ENCODE data around the gene SPATA13.

The SPATA13 gene

GRCh38 chr13:24142453-24142852 lies 18.1 kb upstream of the SPATA13 start:
- no peak for DNase-seq

DNA sequence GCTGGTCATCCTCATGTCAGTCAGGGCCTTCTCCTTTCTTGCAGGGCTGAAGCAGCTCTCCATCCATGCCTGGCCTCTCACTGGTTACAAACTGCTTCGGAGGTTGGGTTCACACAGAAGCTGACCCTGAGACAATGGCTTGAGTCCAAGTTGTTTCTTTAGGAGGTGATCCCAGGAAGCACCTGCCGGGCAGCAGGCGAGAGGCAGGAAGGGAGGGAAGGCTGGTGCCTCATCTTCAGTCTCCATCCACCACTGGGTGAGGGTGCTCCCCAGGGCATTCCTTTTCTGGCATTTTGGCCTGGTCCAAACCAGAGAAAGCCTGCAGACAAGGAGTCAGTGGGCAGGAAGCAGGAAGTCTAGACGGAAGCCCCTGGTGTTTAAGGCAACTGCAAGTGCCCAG lies 17.6 kb upstream of the SPATA13 start:
- DNase-seq = no peak

DNA sequence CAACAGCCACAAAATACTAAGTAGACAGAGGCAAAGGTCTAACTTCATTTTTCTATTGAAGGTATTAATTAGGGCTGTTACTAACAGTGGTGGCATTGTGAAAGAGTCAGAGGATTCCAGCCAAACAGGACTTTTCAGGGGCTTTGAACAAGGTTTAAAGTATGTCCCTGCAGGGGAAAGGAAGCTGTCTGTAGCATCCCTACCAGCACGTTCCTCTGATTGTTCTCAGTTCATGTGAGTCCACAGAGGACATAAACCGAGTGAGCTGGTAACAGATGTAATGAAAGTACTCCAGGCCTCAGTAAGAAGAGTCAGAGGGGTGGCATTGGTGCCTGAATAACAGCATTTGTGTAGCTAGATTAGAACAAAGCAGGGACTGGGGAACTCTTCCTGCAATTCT lies 15.3 kb upstream of the SPATA13 start:
- no peak for DNase-seq

DNA sequence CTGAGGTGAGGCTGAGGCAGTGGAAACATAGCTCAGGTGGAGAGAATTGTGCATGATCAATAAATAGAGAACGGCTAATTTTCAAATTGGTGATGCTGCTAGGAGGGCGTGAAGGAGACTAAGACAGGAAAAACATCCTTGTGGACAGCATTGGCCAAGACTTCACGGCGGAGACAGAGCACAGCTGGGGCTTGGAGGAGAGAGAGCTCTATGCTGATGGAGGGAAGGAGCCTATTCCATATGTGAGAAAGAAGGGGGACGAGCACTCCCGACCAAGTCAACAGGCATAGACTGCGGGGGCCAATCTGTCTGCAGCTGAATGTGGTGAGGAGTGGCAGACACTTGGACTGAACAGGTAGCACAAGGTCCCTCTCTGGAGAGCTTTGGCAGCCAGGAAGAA lies 14.8 kb upstream of the SPATA13 start:
- no peak for DNase-seq

DNA sequence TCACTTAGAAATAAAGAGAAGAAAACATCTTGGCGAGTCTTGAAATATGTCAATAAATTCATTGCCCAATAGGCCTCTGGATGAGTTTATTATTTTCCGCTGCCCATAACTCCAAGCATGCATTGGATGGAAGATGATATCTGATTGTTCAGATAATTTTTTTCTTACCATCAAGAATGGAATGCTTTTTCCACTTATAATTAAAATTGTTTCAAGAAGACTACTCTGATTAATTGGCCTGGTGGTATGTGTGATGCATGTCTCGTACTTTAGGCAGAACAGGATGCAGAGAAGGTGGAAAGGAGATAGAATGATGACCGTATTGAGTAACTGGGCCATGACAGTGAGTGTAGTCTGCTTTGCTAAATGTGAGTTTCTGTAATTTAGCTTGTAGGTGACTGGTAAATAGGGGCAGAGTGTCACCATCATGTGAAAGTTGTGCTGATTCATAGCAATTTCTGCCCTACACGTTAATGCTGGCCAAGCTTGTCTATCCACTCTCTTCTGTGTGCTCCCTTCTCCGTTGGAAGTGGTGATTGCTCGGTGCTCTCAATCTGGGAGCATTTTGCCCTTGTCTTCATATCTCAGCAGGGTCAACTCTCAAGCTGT lies 13.5 kb upstream of the SPATA13 start:
- no peak for DNase-seq

DNA sequence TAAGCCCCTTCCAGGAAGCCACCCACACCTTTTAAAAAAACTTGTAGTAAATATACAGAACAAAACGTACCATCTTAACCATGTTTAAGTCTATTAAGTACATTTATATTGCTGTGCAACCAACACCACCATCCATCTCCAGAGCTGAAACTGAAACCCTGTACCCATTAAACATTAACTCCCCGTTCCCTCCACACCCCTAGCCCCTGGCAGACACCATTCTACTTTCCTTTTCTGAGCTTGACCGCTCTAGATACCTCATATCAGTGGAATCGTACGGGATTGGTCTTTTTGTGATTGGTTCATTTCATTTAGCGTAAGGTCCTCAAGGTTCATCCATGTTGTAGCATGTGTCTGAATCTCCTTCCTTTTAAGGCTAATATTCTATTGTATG lies 13.0 kb upstream of the SPATA13 start:
- DNase-seq = no peak

GRCh38 chr13:24148414-24149235 lies 11.9 kb upstream of the SPATA13 start:
- DNase-seq = no peak

DNA sequence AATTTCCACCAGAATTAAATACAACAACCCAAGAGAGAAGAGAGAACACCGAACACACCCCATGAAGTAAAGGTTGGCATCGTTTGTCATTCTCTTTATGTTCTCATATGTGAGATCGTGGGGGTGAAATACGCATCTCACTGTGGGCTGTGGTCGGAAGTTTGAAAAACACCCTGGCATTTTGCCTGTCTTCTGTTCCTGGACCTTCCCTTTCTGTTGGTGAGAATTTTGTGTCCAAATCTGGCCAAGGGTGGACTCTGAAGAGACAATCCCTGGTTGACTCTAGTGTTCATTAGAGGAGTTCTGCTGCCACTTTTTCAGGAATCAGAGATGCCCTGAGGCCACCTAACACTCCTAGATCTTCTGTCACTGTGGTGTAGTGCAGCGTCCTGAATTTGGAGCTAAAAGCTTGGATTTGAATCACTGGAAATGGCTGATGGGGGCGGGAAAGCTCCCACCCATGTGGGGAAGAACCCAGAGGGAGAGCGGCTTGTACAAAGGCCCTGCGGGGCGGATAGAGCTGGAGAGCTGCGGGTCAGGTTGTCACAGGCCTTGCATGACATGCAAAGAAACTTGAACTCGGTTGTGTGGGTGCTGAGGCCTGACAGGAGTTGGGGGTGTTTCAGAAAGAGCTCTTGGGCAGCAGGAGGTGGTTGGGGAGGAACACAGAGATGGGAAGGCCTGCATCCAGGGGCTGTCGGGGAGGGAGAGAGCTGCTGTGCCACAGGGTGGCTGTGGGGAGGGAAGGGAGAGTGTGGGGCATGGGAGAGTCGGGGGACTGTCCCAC lies 11.1 kb upstream of the SPATA13 start:
- no peak for DNase-seq

DNA sequence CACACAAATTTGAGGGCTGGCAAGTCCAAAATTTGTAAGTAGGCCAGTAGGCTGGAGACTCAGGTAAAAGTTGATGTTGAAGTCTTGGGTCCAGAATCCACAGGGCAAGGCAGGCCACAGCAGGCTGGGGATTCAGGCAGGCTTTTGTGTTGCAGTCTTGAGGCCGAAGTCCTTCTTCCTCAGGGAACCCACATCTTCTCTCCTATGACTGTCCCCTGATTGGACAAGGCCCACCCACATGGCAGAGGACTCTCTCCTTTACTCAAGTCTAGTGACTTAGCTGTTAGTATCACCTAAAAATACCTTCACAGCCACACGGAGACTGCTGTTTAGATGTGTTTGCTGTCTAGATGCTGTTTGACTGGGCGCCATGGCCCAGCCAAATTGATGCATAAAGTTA lies 9.9 kb upstream of the SPATA13 start:
- DNase-seq = no peak

DNA sequence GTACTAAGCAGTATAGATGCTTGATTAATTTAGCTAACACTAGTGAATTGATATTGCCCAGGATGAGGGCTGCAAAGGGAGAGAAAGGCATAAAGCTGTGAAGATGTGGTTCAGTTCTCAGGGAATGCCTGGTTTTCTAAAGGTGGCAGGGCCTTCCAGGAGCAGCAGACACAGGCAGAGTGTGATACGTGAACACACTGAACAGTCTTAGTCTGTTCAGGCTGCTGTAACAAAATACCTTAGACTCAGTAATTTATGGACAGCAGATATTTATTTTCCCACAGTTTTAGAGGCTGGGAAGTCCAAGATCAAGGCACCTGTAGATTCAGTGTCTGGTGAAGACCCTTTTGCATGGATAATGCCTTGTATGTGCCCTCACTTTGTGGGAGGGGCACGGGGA lies 8.7 kb upstream of the SPATA13 start:
- no peak for DNase-seq

DNA sequence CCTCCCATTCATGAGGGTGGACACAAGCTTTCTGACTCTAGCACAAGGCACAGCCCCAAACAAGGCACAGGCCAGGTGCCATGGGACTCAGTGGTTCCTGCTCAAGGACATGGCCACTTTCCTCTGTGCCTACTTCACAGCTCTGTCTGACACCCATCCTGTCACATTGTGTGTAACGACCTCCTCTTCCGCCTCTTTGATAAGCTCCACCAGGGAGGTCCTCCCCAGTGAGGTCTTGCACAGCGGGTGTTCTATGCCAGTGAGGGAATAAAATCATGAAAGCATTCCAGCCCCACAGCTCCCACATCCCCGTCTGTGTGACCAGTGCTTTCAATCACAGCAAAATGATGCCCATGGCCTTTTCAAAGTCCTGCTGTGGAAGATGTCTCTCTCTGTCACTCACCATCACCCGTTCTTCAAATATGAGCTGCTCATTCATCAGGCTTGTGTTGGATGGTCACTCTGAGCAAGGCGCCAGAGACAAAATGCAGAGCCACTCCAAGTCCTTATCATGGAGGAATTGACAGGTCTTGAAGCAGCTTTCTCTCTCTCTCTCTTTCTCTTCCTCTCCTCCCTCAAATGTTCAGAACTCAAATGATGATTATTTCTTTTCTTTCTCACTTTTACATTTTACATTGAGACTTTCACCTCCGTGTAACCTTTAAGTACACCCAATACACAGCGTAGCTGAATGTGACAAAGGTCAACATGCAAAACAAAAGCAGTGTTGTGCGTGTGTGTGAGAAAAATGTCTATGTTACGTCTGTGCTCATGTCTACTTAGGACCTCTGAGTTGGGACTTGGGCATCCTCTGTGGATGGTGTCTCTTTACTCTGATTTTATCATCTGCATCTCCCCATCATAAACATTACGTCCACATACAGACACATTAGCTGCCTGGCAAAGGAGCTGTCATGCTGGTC lies 8.0 kb upstream of the SPATA13 start:
- no peak for DNase-seq

DNA sequence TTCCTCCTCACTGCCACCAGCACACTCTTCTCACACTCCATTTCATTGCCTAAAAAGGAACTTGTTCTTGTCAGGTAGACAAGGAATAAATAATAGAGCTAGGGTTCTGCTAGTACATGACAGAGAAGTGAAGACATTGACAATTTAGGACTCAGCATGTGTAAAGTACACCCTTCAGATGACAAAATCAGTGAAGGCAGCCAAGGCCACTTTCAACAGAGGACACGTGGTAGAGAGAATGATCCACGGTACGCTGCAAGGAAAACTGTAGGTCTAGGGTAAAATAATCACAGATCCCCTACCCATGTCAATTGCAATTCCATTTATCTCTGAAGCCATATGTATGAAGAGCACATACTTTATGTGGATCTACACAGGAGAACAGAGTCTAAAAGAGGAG lies 7.2 kb upstream of the SPATA13 start:
- DNase-seq = no peak

DNA sequence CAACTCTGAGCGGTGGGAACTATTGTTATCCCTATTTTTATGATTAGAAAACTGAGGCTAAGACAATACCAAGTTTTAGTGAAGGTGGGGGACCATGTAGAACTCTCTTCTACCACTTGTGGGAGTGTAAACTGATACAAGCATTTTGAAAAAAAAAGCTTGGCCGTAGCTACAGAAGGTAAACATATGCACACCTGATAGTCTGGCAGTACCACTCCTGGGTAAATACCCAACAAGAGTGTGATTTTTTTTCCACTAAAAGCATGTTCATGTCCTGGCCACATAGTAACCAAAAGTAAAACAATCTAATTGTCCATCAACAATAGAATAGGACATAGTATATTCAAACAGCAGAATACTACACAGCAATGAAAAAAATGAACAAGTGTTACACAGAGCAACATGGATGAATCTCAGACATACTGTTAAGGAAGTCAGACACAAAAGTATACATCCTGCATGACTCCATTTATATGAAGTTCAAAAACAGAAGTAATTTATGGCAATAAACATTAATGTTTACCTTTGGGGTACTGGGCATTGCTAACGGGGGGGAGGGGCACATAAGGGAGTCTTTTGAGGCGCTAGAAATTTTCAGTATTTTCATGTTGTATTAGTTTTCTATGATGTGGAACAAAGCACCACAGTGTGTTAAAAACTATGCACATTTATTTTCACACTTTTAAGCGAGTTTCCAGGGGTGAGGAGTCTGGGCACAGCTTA lies 6.4 kb upstream of the SPATA13 start:
- no peak for DNase-seq

DNA sequence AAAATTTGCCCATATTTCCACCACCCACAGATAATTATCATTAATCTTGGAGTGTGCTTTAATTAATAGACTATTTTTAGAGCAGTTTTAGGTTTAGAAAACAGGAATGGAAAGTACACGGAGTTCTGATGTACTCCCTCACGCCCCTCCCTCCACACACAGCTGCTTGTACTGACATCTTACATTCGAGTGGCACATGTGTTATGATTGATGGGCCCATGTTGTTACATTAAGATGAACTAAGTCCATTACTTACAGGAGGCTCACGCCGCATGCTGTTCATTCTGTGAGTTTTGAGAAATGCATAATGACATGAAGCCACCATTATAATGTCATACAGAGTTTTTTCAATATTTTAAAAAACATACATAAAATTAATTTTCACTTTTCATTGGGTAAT lies 1.2 kb upstream of the SPATA13 start:
- no peak for DNase-seq

GRCh38 chr13:24161010-24161775 lies 673 bp downstream of the SPATA13 start:
- no peak for DNase-seq

DNA sequence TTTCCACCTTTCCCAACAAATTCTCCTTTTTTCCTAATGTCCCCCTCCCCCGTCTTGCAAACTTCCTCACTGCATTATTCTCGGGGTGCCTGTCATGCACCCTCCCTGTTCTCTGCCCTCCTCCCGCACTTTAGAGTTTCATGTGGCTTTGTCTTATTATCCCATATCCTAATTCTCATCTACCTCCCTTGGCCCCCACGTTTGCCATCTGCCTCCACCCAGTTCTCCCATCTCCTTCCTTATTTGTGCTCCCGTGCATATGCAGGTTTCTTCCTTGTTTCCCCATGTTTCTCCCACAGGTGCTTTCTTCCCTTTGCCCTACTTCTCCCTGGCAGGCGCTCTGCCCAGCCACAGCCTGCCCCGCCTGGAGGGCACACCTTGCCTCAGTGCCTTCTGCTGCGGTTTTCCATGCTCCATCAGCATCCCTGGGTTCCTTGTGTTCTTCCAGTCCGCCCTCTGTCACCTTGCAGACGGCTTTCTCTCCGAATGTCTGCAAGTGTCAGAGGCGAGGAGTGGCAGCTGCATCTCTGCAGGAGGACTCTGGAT lies 1.5 kb downstream of the SPATA13 start:
- DNase-seq = no peak

GRCh38 chr13:24162604-24163003 lies 2.1 kb downstream of the SPATA13 start:
- no peak for DNase-seq

GRCh38 chr13:24165746-24166145 lies 5.2 kb downstream of the SPATA13 start:
- DNase-seq = no peak

- no peak for DNase-seq
These were observed 6.0 kb downstream of the SPATA13 start for GRCh38 chr13:24166561-24166960.

GRCh38 chr13:24167666-24168391 lies 7.3 kb downstream of the SPATA13 start:
- no peak for DNase-seq
